ENCODE data around the gene SERPINE1.

Gene SERPINE1

DNA sequence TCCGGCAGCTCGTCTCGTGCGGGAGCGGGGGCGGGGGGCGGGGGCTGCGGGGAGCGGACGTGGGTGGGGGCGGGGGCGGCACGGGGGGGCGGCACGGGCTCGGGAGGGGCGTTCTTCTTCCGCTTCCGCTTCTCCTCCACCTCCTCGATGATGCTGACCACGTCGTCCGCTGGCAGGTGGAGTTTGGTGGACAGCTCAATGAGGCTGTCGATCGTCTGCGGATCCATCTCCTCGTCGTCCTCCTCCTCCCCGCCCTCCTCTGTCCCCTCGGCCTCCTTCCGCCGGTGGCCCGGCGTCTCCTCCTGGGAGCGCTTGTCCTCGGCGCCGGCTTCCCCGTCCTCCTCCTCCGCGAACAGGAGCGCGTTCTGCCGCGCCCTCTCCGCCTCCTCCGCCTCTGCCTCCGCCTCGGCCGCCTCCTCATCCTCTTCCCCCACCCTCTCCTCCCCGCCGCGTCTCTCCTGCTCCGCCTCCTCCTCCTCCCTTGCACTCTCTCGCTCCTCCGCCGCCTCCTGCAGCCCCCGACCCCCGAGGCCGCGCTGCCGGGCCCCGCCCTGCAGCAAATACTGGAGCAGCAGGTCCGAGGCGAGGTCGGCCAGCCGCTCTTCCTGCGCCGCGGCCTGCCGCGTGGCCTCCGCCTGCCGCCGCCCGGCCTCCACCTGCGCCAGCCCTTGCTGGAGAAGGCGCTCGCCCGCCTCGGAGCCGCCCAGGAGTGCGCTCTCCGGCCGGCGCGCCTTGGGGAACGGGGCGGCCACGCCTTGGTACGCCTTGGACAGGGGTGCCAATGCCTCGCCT, 36.6 kb downstream of the SERPINE1 start (continued):
- TF ChIP-seq SP3 (tag by site-specific recombination; IDR thresholded peaks at IDR 0.05): peak; percentile 97
- TF ChIP-seq, protein P1, sequence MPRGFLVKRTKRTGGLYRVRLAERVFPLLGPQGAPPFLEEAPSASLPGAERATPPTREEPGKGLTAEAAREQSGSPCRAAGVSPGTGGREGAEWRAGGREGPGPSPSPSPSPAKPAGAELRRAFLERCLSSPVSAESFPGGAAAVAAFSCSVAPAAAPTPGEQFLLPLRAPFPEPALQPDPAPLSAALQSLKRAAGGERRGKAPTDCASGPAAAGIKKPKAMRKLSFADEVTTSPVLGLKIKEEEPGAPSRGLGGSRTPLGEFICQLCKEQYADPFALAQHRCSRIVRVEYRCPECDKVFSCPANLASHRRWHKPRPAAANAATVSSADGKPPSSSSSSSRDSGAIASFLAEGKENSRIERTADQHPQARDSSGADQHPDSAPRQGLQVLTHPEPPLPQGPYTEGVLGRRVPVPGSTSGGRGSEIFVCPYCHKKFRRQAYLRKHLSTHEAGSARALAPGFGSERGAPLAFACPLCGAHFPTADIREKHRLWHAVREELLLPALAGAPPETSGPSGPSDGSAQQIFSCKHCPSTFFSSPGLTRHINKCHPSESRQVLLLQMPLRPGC (tag by site-specific recombination; IDR thresholded peaks at IDR 0.05): peak; percentile 54; the same call in 1 of the 2 replicates
- TF ChIP-seq, protein P2, sequence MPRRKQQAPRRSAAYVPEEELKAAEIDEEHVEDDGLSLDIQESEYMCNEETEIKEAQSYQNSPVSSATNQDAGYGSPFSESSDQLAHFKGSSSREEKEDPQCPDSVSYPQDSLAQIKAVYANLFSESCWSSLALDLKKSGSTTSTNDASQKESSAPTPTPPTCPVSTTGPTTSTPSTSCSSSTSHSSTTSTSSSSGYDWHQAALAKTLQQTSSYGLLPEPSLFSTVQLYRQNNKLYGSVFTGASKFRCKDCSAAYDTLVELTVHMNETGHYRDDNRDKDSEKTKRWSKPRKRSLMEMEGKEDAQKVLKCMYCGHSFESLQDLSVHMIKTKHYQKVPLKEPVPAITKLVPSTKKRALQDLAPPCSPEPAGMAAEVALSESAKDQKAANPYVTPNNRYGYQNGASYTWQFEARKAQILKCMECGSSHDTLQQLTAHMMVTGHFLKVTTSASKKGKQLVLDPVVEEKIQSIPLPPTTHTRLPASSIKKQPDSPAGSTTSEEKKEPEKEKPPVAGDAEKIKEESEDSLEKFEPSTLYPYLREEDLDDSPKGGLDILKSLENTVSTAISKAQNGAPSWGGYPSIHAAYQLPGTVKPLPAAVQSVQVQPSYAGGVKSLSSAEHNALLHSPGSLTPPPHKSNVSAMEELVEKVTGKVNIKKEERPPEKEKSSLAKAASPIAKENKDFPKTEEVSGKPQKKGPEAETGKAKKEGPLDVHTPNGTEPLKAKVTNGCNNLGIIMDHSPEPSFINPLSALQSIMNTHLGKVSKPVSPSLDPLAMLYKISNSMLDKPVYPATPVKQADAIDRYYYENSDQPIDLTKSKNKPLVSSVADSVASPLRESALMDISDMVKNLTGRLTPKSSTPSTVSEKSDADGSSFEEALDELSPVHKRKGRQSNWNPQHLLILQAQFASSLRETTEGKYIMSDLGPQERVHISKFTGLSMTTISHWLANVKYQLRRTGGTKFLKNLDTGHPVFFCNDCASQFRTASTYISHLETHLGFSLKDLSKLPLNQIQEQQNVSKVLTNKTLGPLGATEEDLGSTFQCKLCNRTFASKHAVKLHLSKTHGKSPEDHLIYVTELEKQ (tag by site-specific recombination; IDR thresholded peaks at IDR 0.05; ENCODE audit: borderline replicate concordance): peak; percentile 25; the same call in 1 of the 2 replicates
- no peak for TF ChIP-seq ZNF350 (tag by site-specific recombination; IDR thresholded peaks at IDR 0.05)
- TF ChIP-seq, protein P3, sequence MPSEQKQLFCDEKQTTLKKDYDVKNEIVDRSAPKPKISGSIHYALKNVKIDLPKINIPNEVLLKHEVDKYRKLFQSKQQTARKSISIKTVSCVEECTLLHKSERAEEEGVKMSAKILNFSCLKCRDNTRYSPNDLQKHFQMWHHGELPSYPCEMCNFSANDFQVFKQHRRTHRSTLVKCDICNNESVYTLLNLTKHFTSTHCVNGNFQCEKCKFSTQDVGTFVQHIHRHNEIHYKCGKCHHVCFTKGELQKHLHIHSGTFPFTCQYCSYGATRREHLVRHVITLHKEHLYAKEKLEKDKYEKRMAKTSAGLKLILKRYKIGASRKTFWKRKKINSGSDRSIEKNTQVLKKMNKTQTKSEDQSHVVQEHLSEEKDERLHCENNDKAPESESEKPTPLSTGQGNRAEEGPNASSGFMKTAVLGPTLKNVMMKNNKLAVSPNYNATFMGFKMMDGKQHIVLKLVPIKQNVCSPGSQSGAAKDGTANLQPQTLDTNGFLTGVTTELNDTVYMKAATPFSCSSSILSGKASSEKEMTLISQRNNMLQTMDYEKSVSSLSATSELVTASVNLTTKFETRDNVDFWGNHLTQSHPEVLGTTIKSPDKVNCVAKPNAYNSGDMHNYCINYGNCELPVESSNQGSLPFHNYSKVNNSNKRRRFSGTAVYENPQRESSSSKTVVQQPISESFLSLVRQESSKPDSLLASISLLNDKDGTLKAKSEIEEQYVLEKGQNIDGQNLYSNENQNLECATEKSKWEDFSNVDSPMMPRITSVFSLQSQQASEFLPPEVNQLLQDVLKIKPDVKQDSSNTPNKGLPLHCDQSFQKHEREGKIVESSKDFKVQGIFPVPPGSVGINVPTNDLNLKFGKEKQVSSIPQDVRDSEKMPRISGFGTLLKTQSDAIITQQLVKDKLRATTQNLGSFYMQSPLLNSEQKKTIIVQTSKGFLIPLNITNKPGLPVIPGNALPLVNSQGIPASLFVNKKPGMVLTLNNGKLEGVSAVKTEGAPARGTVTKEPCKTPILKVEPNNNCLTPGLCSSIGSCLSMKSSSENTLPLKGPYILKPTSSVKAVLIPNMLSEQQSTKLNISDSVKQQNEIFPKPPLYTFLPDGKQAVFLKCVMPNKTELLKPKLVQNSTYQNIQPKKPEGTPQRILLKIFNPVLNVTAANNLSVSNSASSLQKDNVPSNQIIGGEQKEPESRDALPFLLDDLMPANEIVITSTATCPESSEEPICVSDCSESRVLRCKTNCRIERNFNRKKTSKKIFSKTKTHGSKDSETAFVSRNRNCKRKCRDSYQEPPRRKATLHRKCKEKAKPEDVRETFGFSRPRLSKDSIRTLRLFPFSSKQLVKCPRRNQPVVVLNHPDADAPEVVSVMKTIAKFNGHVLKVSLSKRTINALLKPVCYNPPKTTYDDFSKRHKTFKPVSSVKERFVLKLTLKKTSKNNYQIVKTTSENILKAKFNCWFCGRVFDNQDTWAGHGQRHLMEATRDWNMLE (tag by site-specific recombination; conservative IDR thresholded peaks at IDR 0.05; ENCODE audit: low read depth): no peak
- TF ChIP-seq ZBTB48 (tag by site-specific recombination; IDR thresholded peaks at IDR 0.05): peak; percentile 41; the same call in 1 of the 2 replicates
- TF ChIP-seq ZNF529 (tag by site-specific recombination; IDR thresholded peaks at IDR 0.05; ENCODE audit: insufficient replicate concordance): no peak
- TF ChIP-seq ZNF544 (tag by site-specific recombination; IDR thresholded peaks at IDR 0.05): no peak
- no peak for TF ChIP-seq ZNF777 (tag by site-specific recombination; IDR thresholded peaks at IDR 0.05; ENCODE audit: borderline replicate concordance)
- peak; percentile 35; the same call in 1 of the 2 replicates for TF ChIP-seq ZNF660 (tag by site-specific recombination; IDR thresholded peaks at IDR 0.05)
- TF ChIP-seq ZNF112 (tag by site-specific recombination; IDR thresholded peaks at IDR 0.05): no peak
- TF ChIP-seq ZFP69B (tag by site-specific recombination; IDR thresholded peaks at IDR 0.05): no peak; the same call in 1 of the 2 replicates
- peak; percentile 69 for TF ChIP-seq ZEB2 (tag by site-specific recombination; IDR thresholded peaks at IDR 0.05)
- TF ChIP-seq ZNF138 (tag by site-specific recombination; IDR thresholded peaks at IDR 0.05; ENCODE audit: borderline replicate concordance): no peak
- no peak for TF ChIP-seq ZNF76 (tag by site-specific recombination; IDR thresholded peaks at IDR 0.05; ENCODE audit: borderline replicate concordance, low read depth)
- no peak for TF ChIP-seq ZNF514 (tag by site-specific recombination; IDR thresholded peaks at IDR 0.05)
- TF ChIP-seq REPIN1 (tag by site-specific recombination; IDR thresholded peaks at IDR 0.05; ENCODE audit: low read depth): no peak
- TF ChIP-seq, protein P4, sequence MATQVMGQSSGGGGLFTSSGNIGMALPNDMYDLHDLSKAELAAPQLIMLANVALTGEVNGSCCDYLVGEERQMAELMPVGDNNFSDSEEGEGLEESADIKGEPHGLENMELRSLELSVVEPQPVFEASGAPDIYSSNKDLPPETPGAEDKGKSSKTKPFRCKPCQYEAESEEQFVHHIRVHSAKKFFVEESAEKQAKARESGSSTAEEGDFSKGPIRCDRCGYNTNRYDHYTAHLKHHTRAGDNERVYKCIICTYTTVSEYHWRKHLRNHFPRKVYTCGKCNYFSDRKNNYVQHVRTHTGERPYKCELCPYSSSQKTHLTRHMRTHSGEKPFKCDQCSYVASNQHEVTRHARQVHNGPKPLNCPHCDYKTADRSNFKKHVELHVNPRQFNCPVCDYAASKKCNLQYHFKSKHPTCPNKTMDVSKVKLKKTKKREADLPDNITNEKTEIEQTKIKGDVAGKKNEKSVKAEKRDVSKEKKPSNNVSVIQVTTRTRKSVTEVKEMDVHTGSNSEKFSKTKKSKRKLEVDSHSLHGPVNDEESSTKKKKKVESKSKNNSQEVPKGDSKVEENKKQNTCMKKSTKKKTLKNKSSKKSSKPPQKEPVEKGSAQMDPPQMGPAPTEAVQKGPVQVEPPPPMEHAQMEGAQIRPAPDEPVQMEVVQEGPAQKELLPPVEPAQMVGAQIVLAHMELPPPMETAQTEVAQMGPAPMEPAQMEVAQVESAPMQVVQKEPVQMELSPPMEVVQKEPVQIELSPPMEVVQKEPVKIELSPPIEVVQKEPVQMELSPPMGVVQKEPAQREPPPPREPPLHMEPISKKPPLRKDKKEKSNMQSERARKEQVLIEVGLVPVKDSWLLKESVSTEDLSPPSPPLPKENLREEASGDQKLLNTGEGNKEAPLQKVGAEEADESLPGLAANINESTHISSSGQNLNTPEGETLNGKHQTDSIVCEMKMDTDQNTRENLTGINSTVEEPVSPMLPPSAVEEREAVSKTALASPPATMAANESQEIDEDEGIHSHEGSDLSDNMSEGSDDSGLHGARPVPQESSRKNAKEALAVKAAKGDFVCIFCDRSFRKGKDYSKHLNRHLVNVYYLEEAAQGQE (tag by site-specific recombination; IDR thresholded peaks at IDR 0.05): peak; percentile 80
- no peak for TF ChIP-seq ZNF121 (tag by site-specific recombination; IDR thresholded peaks at IDR 0.05)
- TF ChIP-seq IKZF3 (tag by site-specific recombination; IDR thresholded peaks at IDR 0.05): 0 out of 2 replicates have a peak, but pooled peaks have one; percentile 13

Measured in HEK293 (cell line).